ENCODE data around the gene SLC38A6.

SLC38A6 gene

GRCh38 chr14:61088081-61088480 is 107.0 kb downstream of the SLC38A6 start:
- no peak for TF ChIP-seq ARNTL (CRISPR knock-in tag; IDR thresholded peaks at IDR 0.05; ENCODE audit: borderline replicate concordance, low read depth)
- no peak for TF ChIP-seq ZC3H10 (CRISPR knock-in tag; IDR thresholded peaks at IDR 0.05)
- no peak for TF ChIP-seq GLIS3 (CRISPR knock-in tag; IDR thresholded peaks at IDR 0.05)
- TF ChIP-seq SNAI2 (CRISPR knock-in tag; IDR thresholded peaks at IDR 0.05) = no peak
- no peak for ATAC-seq

GRCh38 chr14:61089126-61089750 is 108.2 kb downstream of the SLC38A6 start:
- TF ChIP-seq ISL1 (CRISPR knock-in tag; IDR thresholded peaks at IDR 0.05) = no peak
- no peak for TF ChIP-seq RARB (CRISPR knock-in tag; IDR thresholded peaks at IDR 0.05)
- no peak for TF ChIP-seq CSDC2 (CRISPR knock-in tag; IDR thresholded peaks at IDR 0.05)
- no peak for TF ChIP-seq PPARA (CRISPR knock-in tag; IDR thresholded peaks at IDR 0.05; ENCODE audit: borderline replicate concordance)
- TF ChIP-seq CSRNP3 (CRISPR knock-in tag; IDR thresholded peaks at IDR 0.05) = no peak
- TF ChIP-seq SNAI2 (CRISPR knock-in tag; IDR thresholded peaks at IDR 0.05) = no peak
- no peak for TF ChIP-seq ZFP3 (CRISPR knock-in tag; IDR thresholded peaks at IDR 0.05)
- no peak for TF ChIP-seq ZNF70 (CRISPR knock-in tag; IDR thresholded peaks at IDR 0.05)
- TF ChIP-seq, protein P1, sequence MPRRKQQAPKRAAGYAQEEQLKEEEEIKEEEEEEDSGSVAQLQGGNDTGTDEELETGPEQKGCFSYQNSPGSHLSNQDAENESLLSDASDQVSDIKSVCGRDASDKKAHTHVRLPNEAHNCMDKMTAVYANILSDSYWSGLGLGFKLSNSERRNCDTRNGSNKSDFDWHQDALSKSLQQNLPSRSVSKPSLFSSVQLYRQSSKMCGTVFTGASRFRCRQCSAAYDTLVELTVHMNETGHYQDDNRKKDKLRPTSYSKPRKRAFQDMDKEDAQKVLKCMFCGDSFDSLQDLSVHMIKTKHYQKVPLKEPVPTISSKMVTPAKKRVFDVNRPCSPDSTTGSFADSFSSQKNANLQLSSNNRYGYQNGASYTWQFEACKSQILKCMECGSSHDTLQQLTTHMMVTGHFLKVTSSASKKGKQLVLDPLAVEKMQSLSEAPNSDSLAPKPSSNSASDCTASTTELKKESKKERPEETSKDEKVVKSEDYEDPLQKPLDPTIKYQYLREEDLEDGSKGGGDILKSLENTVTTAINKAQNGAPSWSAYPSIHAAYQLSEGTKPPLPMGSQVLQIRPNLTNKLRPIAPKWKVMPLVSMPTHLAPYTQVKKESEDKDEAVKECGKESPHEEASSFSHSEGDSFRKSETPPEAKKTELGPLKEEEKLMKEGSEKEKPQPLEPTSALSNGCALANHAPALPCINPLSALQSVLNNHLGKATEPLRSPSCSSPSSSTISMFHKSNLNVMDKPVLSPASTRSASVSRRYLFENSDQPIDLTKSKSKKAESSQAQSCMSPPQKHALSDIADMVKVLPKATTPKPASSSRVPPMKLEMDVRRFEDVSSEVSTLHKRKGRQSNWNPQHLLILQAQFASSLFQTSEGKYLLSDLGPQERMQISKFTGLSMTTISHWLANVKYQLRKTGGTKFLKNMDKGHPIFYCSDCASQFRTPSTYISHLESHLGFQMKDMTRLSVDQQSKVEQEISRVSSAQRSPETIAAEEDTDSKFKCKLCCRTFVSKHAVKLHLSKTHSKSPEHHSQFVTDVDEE (CRISPR knock-in tag; IDR thresholded peaks at IDR 0.05) = no peak
- TF ChIP-seq ZFP30 (CRISPR knock-in tag; IDR thresholded peaks at IDR 0.05) = no peak
- no peak for TF ChIP-seq BACH2 (CRISPR knock-in tag; IDR thresholded peaks at IDR 0.05; ENCODE audit: borderline replicate concordance)
- TF ChIP-seq OSR1 (CRISPR knock-in tag; IDR thresholded peaks at IDR 0.05) = no peak
- TF ChIP-seq TCF4 (CRISPR knock-in tag; IDR thresholded peaks at IDR 0.05; ENCODE audit: borderline replicate concordance) = no peak
- TF ChIP-seq GLIS3 (CRISPR knock-in tag; IDR thresholded peaks at IDR 0.05) = no peak
- no peak for TF ChIP-seq POU6F1 (CRISPR knock-in tag; IDR thresholded peaks at IDR 0.05; ENCODE audit: borderline replicate concordance, low read depth)
- TF ChIP-seq TOX (CRISPR knock-in tag; IDR thresholded peaks at IDR 0.05; ENCODE audit: borderline replicate concordance) = no peak
- TF ChIP-seq, protein P2, sequence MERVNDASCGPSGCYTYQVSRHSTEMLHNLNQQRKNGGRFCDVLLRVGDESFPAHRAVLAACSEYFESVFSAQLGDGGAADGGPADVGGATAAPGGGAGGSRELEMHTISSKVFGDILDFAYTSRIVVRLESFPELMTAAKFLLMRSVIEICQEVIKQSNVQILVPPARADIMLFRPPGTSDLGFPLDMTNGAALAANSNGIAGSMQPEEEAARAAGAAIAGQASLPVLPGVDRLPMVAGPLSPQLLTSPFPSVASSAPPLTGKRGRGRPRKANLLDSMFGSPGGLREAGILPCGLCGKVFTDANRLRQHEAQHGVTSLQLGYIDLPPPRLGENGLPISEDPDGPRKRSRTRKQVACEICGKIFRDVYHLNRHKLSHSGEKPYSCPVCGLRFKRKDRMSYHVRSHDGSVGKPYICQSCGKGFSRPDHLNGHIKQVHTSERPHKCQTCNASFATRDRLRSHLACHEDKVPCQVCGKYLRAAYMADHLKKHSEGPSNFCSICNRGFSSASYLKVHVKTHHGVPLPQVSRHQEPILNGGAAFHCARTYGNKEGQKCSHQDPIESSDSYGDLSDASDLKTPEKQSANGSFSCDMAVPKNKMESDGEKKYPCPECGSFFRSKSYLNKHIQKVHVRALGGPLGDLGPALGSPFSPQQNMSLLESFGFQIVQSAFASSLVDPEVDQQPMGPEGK (CRISPR knock-in tag; IDR thresholded peaks at IDR 0.05; ENCODE audit: borderline replicate concordance) = no peak
- TF ChIP-seq ZNF565 (CRISPR knock-in tag; conservative IDR thresholded peaks at IDR 0.05; ENCODE audit: low read depth) = no peak
- no peak; the same call in 2 of the 3 replicates for ATAC-seq

DNA sequence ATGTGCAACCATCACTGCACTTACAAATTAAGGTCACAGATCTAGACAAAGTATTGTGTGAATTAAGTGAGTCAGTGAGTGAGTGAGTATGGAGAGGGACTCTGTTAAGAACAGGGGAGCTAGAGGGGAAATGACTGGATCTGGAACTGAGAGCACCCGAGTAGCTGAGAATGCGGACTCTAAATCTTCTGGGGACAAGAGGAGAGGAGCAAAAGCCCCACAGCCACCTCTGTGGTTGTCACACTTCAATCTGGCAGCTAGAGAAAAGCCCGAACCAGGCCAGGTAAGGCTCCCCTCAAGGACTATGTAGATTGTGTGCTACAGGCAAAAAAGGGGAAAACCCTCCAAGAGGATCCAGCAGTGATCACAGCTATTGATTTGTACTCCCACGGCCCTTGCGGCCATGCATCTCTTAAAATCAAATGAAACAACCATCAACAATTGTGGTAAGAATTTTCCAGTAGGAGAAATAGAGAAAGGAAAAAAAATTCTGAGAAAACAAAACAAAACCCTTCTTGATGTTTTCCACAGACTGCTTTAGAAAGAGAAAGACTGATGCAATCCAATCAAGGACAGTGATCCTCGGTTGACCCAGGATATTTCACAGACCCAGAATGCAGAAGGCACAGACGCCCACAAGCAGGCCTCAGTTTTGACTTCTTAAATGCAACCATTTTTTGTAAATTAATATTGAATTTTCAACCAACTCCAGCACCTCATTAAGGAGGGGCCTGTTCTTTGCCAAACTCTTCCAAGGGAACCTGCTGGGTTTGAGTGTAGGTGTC is 109.6 kb downstream of the SLC38A6 start:
- ATAC-seq = no peak
- TF ChIP-seq GLIS3 (CRISPR knock-in tag; IDR thresholded peaks at IDR 0.05) (no peak), CSDC2 (CRISPR knock-in tag; IDR thresholded peaks at IDR 0.05) (no peak), SNAI2 (CRISPR knock-in tag; IDR thresholded peaks at IDR 0.05) (no peak), BACH2 (CRISPR knock-in tag; IDR thresholded peaks at IDR 0.05; ENCODE audit: borderline replicate concordance) (no peak), ZNF70 (CRISPR knock-in tag; IDR thresholded peaks at IDR 0.05) (no peak), ARNTL (CRISPR knock-in tag; IDR thresholded peaks at IDR 0.05; ENCODE audit: borderline replicate concordance, low read depth) (no peak), TCF4 (CRISPR knock-in tag; IDR thresholded peaks at IDR 0.05; ENCODE audit: borderline replicate concordance) (no peak), ZFP3 (CRISPR knock-in tag; IDR thresholded peaks at IDR 0.05) (no peak), OSR1 (CRISPR knock-in tag; IDR thresholded peaks at IDR 0.05) (no peak), TOX (CRISPR knock-in tag; IDR thresholded peaks at IDR 0.05; ENCODE audit: borderline replicate concordance) (no peak), ESRRG (CRISPR knock-in tag; IDR thresholded peaks at IDR 0.05) (no peak), RARB (CRISPR knock-in tag; IDR thresholded peaks at IDR 0.05) (no peak)
- TF ChIP-seq, protein P2 (CRISPR knock-in tag; IDR thresholded peaks at IDR 0.05; ENCODE audit: borderline replicate concordance) = no peak
- TF ChIP-seq, protein P1 (CRISPR knock-in tag; IDR thresholded peaks at IDR 0.05) = no peak

All from SK-N-SH treated with all-trans-retinoic acid at 6 μM for 48 hours (cell line).